PC-3 (cell line): ENCODE data around the gene KCNJ13. TPM values are rescaled to one million over a fixed set of nuclear protein-coding genes. Genes with fewer than 3 reads are reported as not detected.

Experiments used
- ATAC-seq: fragments of 200-7000 bp; cut with Tn5 transposase; 2 replicates; pipeline ENCODE4 v1.9.1; 2020; ENCODE audit warnings: mild to moderate bottlenecking, moderate library complexity
- BruUV-seq: library from RNA; stranded (reverse); fragments of 400-500 nt; replicated peaks from 2 replicates; lab custom pipeline; 2021; lab: Mats Ljungman, UMichigan
- CTCF ChIA-PET: fragments of 300-600 bp; sonication (Branson Sonifier 250); formaldehyde crosslinking; loops from one replicate; lab custom pipeline; 2022; ENCODE audit warnings: antibody characterized with exemption; lab: Charles Lee
- POLR2A ChIA-PET: fragments of 300-600 bp; sonication (Branson Sonifier 250); formaldehyde crosslinking; loops from one replicate; lab custom pipeline; 2022; ENCODE audit warnings: antibody characterized with exemption; ENCODE audit not compliant: unreplicated experiment; lab: Charles Lee
- DNase-seq: peaks from one replicate; pipeline ENCODE4 v3.0.0-alpha.2; 2015
- H2AFZ ChIP-seq: fragments of 300-600 bp; sonication (generic); 2 replicates; pipeline ENCODE4 v1.6.0; 2016; ENCODE audit warnings: antibody characterized with exemption, low read length
- H3F3A ChIP-seq: fragments of 300-600 bp; sonication (generic); one replicate; pipeline ENCODE4 v1.6.0; 2017; ENCODE audit warnings: antibody characterized with exemption, low read length, control low read depth, mild to moderate bottlenecking; ENCODE audit not compliant: unreplicated experiment
- H3K27ac ChIP-seq: fragments of 300-600 bp; sonication (generic); 2 replicates; pipeline ENCODE4 v1.5.1; 2016; ENCODE audit warnings: mild to moderate bottlenecking, low read length
- H3K27me3 ChIP-seq: fragments of 300-600 bp; sonication (generic); 2 replicates; pipeline ENCODE4 v1.6.1; 2016; ENCODE audit warnings: low read length, mixed read lengths
- H3K36me3 ChIP-seq: fragments of 300-600 bp; sonication (generic); 2 replicates; pipeline ENCODE4 v1.6.1; 2016; ENCODE audit warnings: low read depth, mixed run types, low read length, mixed read lengths
- H3K4me1 ChIP-seq: fragments of 300-600 bp; sonication (generic); 2 replicates; pipeline ENCODE4 v1.5.1; 2016; ENCODE audit warnings: low read length; ENCODE audit not compliant: insufficient read depth
- H3K4me2 ChIP-seq: fragments of 300-600 bp; sonication (generic); 2 replicates; pipeline ENCODE4 v1.6.0; 2016; ENCODE audit warnings: low read length
- H3K4me3 ChIP-seq: fragments of 300-600 bp; sonication (generic); 2 replicates; pipeline ENCODE4 v1.5.1; 2016; ENCODE audit warnings: mild to moderate bottlenecking, low read length, mixed read lengths
- H3K79me2 ChIP-seq: fragments of 300-600 bp; sonication (generic); 2 replicates; pipeline ENCODE4 v1.6.1; 2017; ENCODE audit warnings: low read length, mixed read lengths
- H3K9ac ChIP-seq: fragments of 300-600 bp; sonication (generic); 2 replicates; pipeline ENCODE4 v1.6.0; 2016; ENCODE audit warnings: mild to moderate bottlenecking, low read length
- H3K9me2 ChIP-seq: fragments of 300-600 bp; sonication (generic); replicated peaks from 2 replicates; pipeline ENCODE4 v1.6.1; 2016; ENCODE audit warnings: mixed run types, low read length, mixed read lengths
- H3K9me3 ChIP-seq: fragments of 300-600 bp; sonication (generic); 2 replicates; pipeline ENCODE4 v1.6.1; 2016; ENCODE audit warnings: low read length, mixed read lengths
- H4K20me1 ChIP-seq: fragments of 300-600 bp; sonication (generic); 2 replicates; pipeline ENCODE4 v1.6.1; 2016; ENCODE audit warnings: low read length, mixed read lengths
- EZH2 ChIP-seq: fragments of 300-600 bp; sonication (generic); IDR thresholded peaks from one replicate; pipeline ENCODE4 v1.6.1; 2017; ENCODE audit warnings: antibody characterized with exemption, mild to moderate bottlenecking, low read length; ENCODE audit not compliant: unreplicated experiment
- EZH2phosphoT487 ChIP-seq: fragments of 300-600 bp; sonication (generic); IDR thresholded peaks from 2 replicates; pipeline ENCODE4 v1.6.1; 2018; ENCODE audit warnings: mild to moderate bottlenecking, antibody characterized with exemption, low read length, borderline replicate concordance
- intact Hi-C: fragments of 100-400 bp; cut with micrococcal nuclease; formaldehyde crosslinking; loops from 2 replicates; pipeline ENCODE4 v1.9.0; 2023
- total RNA-seq: library from RNA; depleted of rRNA; stranded (reverse); fragments of >200 nt; gene quantifications from 2 replicates; pipeline ENCODE4 v1.2.3, GENCODE V29; 2014
- TF ChIP-seq, protein P1 (sequence below): fragments of 300-600 bp; sonication (generic); conservative IDR thresholded peaks from 2 replicates; pipeline ENCODE4 v1.5.1; 2017; ENCODE audit warnings: antibody characterized with exemption, low read depth, mild to moderate bottlenecking, low read length

KCNJ13 gene
- total RNA-seq, 1 experiment from 2014 or later: not detected

DNA sequence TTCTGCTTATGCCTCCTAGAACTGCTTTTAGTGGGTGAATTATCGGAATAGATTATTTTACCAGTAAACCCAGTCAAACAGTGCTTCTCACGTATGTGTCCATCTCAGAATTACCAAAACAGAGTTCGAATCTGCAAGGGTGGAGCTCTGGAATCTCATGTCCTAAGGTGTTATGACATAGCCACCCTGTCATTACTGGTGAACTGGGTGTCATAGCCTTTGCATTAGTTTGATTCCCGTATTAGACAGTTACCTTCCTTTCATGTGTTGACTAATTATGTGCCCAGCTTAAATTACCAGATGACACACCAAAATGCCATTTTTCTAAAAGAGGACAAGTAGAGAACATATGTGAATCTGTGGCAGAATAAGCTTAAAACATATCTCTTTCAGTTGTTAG lies 15.2 kb upstream of the KCNJ13 start:
- TF ChIP-seq, protein P1, sequence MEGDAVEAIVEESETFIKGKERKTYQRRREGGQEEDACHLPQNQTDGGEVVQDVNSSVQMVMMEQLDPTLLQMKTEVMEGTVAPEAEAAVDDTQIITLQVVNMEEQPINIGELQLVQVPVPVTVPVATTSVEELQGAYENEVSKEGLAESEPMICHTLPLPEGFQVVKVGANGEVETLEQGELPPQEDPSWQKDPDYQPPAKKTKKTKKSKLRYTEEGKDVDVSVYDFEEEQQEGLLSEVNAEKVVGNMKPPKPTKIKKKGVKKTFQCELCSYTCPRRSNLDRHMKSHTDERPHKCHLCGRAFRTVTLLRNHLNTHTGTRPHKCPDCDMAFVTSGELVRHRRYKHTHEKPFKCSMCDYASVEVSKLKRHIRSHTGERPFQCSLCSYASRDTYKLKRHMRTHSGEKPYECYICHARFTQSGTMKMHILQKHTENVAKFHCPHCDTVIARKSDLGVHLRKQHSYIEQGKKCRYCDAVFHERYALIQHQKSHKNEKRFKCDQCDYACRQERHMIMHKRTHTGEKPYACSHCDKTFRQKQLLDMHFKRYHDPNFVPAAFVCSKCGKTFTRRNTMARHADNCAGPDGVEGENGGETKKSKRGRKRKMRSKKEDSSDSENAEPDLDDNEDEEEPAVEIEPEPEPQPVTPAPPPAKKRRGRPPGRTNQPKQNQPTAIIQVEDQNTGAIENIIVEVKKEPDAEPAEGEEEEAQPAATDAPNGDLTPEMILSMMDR: no peak
- TF ChIP-seq EZH2 (no peak), EZH2phosphoT487 (no peak)

GRCh38 chr2:232789082-232789481 lies 12.7 kb upstream of the KCNJ13 start:
- Histone ChIP-seq H3K27ac (no peak overlapping the region), H3K9ac (no peak overlapping the region), H3K4me2 (no peak overlapping the region), H3K27me3 (no peaks in the 10 kb centered on the region), H3K36me3 (peaks cover 68% of the 10 kb centered on the region), H3K9me2 (no peaks in the 10 kb centered on the region), H2AFZ (no peak overlapping the region), H3K4me1 (no peaks in the 10 kb centered on the region), H4K20me1 (no peaks in the 10 kb centered on the region), H3K9me3 (no peaks in the 10 kb centered on the region), H3K4me3 (no peak overlapping the region), H3K79me2 (no peaks in the 10 kb centered on the region), H3F3A (no peaks in the 10 kb centered on the region)
- BruUV-seq: no TSS peak
- TF ChIP-seq, protein P1: no peak
- TF ChIP-seq EZH2: no peak
- TF ChIP-seq EZH2phosphoT487: no peak
- ChIA-PET CTCF (no interaction called here), POLR2A (no interaction called here)
- intact Hi-C loops: no loop called here
- ATAC-seq (no peak), DNase-seq (no peak)

More for the DNA sequence above, 15.2 kb upstream of the KCNJ13 start:
- no peaks in the 10 kb centered on the region for H3K27me3 ChIP-seq
- no peaks in the 10 kb centered on the region for H4K20me1 ChIP-seq
- DNase-seq (no peak), ATAC-seq (no peak)
- H3K4me3 ChIP-seq: no peak overlapping the region
- H3K9me3 ChIP-seq: no peaks in the 10 kb centered on the region
- H3F3A ChIP-seq: no peaks in the 10 kb centered on the region
- ChIA-PET POLR2A (no interaction called here), CTCF (no interaction called here)
- intact Hi-C loops: no loop called here
- peaks cover 81% of the 10 kb centered on the region for H3K36me3 ChIP-seq
- no peak overlapping the region for H3K9ac ChIP-seq
- H3K27ac ChIP-seq: no peak overlapping the region
- no peaks in the 10 kb centered on the region for H3K9me2 ChIP-seq
- H3K79me2 ChIP-seq: no peaks in the 10 kb centered on the region
- no peak overlapping the region for H2AFZ ChIP-seq
- no TSS peak for BruUV-seq
- H3K4me1 ChIP-seq: no peaks in the 10 kb centered on the region
- H3K4me2 ChIP-seq: no peak overlapping the region

GRCh38 chr2:232787806-232788205 lies 11.4 kb upstream of the KCNJ13 start:
- no peak for ATAC-seq
- Histone ChIP-seq H3K4me3 (no peak overlapping the region), H3K4me1 (no peaks in the 10 kb centered on the region), H3K9ac (no peak overlapping the region), H3K4me2 (no peak overlapping the region), H3K36me3 (peaks cover 58% of the 10 kb centered on the region), H3K27me3 (no peaks in the 10 kb centered on the region), H3K9me3 (no peaks in the 10 kb centered on the region), H4K20me1 (no peaks in the 10 kb centered on the region), H3K9me2 (no peaks in the 10 kb centered on the region), H3K79me2 (no peaks in the 10 kb centered on the region), H3F3A (no peaks in the 10 kb centered on the region), H2AFZ (no peak overlapping the region), H3K27ac (no peak overlapping the region)
- TF ChIP-seq, protein P1: no peak
- TF ChIP-seq EZH2: no peak
- no peak for TF ChIP-seq EZH2phosphoT487
- no peak for DNase-seq
- CTCF ChIA-PET: no interaction called here
- POLR2A ChIA-PET: interaction anchor here (0.7 kb wide), 1 partner anchor 13 kb away, joined by 4 read pairs; no protein-coding TSS in a partner anchor
- no TSS peak for BruUV-seq
- intact Hi-C loops: no loop called here
